H9 (cell line): ENCODE results near the gene MBNL1. TPM values are rescaled to one million over a fixed set of nuclear protein-coding genes. Genes with fewer than 3 reads are reported as not detected.

Source experiments
- DNase-seq: peaks from one replicate; pipeline ENCODE4 v3.0.0-alpha.2; 2017
- H2AFZ ChIP-seq: one replicate; pipeline ENCODE4 v1.6.1; 2013; ENCODE audit warnings: mild to moderate bottlenecking, low read length, control low read depth, moderate library complexity
- H2AK5ac ChIP-seq: 2 replicates; pipeline ENCODE4 v1.6.1; 2013; ENCODE audit warnings: low read length, control low read depth, mixed read lengths; ENCODE audit not compliant: insufficient read length
- H2BK120ac ChIP-seq: one replicate; pipeline ENCODE4 v1.6.1; 2013; ENCODE audit warnings: low read depth, mild to moderate bottlenecking, low read length, control low read depth, inconsistent platforms; ENCODE audit not compliant: poor library complexity, severe bottlenecking
- H2BK12ac ChIP-seq: 2 replicates; pipeline ENCODE4 v1.6.1; 2013; ENCODE audit warnings: low read length, control low read depth, mixed read lengths, low read depth; ENCODE audit not compliant: insufficient read length
- H2BK15ac ChIP-seq: 2 replicates; pipeline ENCODE4 v1.6.1; 2013; ENCODE audit warnings: low read depth, low read length, control low read depth
- H2BK20ac ChIP-seq: one replicate; pipeline ENCODE4 v1.6.1; 2013; ENCODE audit warnings: low read depth, mild to moderate bottlenecking, low read length, control low read depth, inconsistent platforms; ENCODE audit not compliant: poor library complexity, severe bottlenecking
- H2BK5ac ChIP-seq: 2 replicates; pipeline ENCODE4 v1.6.1; 2013; ENCODE audit warnings: low read length, control low read depth, mixed read lengths; ENCODE audit not compliant: insufficient read length
- H3K14ac ChIP-seq: 2 replicates; pipeline ENCODE4 v1.6.1; 2013; ENCODE audit warnings: low read length, control low read depth; ENCODE audit not compliant: insufficient read depth
- H3K18ac ChIP-seq: 2 replicates; pipeline ENCODE4 v1.6.1; 2013; ENCODE audit warnings: low read depth, mild to moderate bottlenecking, mixed read lengths, low read length, control low read depth; ENCODE audit not compliant: insufficient read length
- H3K23ac ChIP-seq: 2 replicates; pipeline ENCODE4 v1.6.1; 2013; ENCODE audit warnings: low read length, control low read depth, mixed read lengths, low read depth; ENCODE audit not compliant: insufficient read length
- H3K23me2 ChIP-seq: 2 replicates; pipeline ENCODE4 v1.6.1; 2013; ENCODE audit warnings: low read depth, mild to moderate bottlenecking, mixed read lengths, low read length, control low read depth; ENCODE audit not compliant: insufficient read length, poor library complexity, severe bottlenecking
- H3K27ac ChIP-seq: 2 replicates; pipeline ENCODE4 v1.5.1; 2013; ENCODE audit warnings: low read length, control low read depth, mixed read lengths, low read depth; ENCODE audit not compliant: insufficient read length
- H3K27me3 ChIP-seq: 2 replicates; pipeline ENCODE4 v1.6.1; 2013; ENCODE audit warnings: low read length, control low read depth, inconsistent platforms; ENCODE audit not compliant: insufficient read depth
- H3K4ac ChIP-seq: 2 replicates; pipeline ENCODE4 v1.6.1; 2013; ENCODE audit warnings: low read depth, mild to moderate bottlenecking, control low read depth, inconsistent platforms, low read length, moderate library complexity
- H3K4me1 ChIP-seq: 2 replicates; pipeline ENCODE4 v1.6.1; 2013; ENCODE audit warnings: low read length, control low read depth, inconsistent platforms; ENCODE audit not compliant: insufficient read depth
- H3K4me2 ChIP-seq: 2 replicates; pipeline ENCODE4 v1.6.1; 2013; ENCODE audit warnings: low read length, control low read depth, mixed read lengths; ENCODE audit not compliant: insufficient read length, insufficient read depth
- H3K56ac ChIP-seq: 2 replicates; pipeline ENCODE4 v1.6.1; 2013; ENCODE audit warnings: low read depth, mild to moderate bottlenecking, mixed read lengths, low read length, control low read depth; ENCODE audit not compliant: insufficient read length
- H3K79me1 ChIP-seq: 2 replicates; pipeline ENCODE4 v1.6.1; 2013; ENCODE audit warnings: low read depth, mild to moderate bottlenecking, moderate library complexity, low read length, control low read depth, inconsistent platforms; ENCODE audit not compliant: insufficient read depth, poor library complexity, severe bottlenecking
- H3K79me2 ChIP-seq: 2 replicates; pipeline ENCODE4 v1.6.1; 2013; ENCODE audit warnings: low read length, control low read depth, inconsistent platforms; ENCODE audit not compliant: insufficient read depth
- H3K9ac ChIP-seq: 2 replicates; pipeline ENCODE4 v1.6.1; 2013; ENCODE audit warnings: low read length, control low read depth, mixed read lengths; ENCODE audit not compliant: insufficient read length; ENCODE audit errors: extremely low read depth
- H3K9me3 ChIP-seq: one replicate; pipeline ENCODE4 v1.6.1; 2013; ENCODE audit warnings: low read depth, low read length, inconsistent platforms; ENCODE audit not compliant: control insufficient read depth
- H3T11ph ChIP-seq: one replicate; pipeline ENCODE4 v1.6.1; 2013; ENCODE audit warnings: mild to moderate bottlenecking, low read length, control low read depth, inconsistent platforms
- H4K20me1 ChIP-seq: one replicate; pipeline ENCODE4 v1.6.1; 2013; ENCODE audit not compliant: control insufficient read depth, insufficient read length, insufficient read depth
- H4K5ac ChIP-seq: 2 replicates; pipeline ENCODE4 v1.6.1; 2013; ENCODE audit warnings: low read depth, mild to moderate bottlenecking, mixed read lengths, low read length, control low read depth; ENCODE audit not compliant: insufficient read length
- H4K8ac ChIP-seq: replicated peaks from 2 replicates; pipeline ENCODE4 v1.6.1; 2013; ENCODE audit warnings: low read length, control low read depth, mixed read lengths, low read depth; ENCODE audit not compliant: insufficient read length
- H4K91ac ChIP-seq: 2 replicates; pipeline ENCODE4 v1.6.1; 2013; ENCODE audit warnings: low read depth, mild to moderate bottlenecking, moderate library complexity, mixed read lengths, low read length, control low read depth; ENCODE audit not compliant: insufficient read length
- H3K27ac Mint-ChIP-seq, 3 experiments: 2 replicates in 2 of 3; 3 replicates in 1 of 3; pipeline ENCODE4 v1.8.0; 2020 to 2021; ENCODE audit warnings: mixed read lengths in 3 of 3, mild to moderate bottlenecking in 1 of 3, moderate library complexity in 1 of 3
- H3K27me3 Mint-ChIP-seq: 2 replicates; pipeline ENCODE4 v1.8.0; 2021; ENCODE audit warnings: low read depth, mild to moderate bottlenecking, moderate library complexity, mixed read lengths
- H3K36me3 Mint-ChIP-seq, 3 experiments: 2 replicates in 2 of 3; 3 replicates in 1 of 3; pipeline ENCODE4 v1.8.0; 2020 to 2021; ENCODE audit warnings: low read depth in 3 of 3, mixed read lengths in 3 of 3; ENCODE audit not compliant: insufficient read depth in 1 of 3
- H3K4me1 Mint-ChIP-seq, 2 experiments: 2 replicates each; pipeline ENCODE4 v1.8.0; 2020; ENCODE audit warnings: mixed read lengths in 2 of 2
- H3K4me3 Mint-ChIP-seq, 2 experiments: 2 replicates in 1 of 2; 3 replicates in 1 of 2; pipeline ENCODE4 v1.8.0; 2020 to 2021; ENCODE audit warnings: mild to moderate bottlenecking in 2 of 2, mixed read lengths in 2 of 2, moderate library complexity in 1 of 2
- H3K9me3 Mint-ChIP-seq, 2 experiments: 2 replicates in 1 of 2; 3 replicates in 1 of 2; pipeline ENCODE4 v1.8.0; 2020; ENCODE audit warnings: mild to moderate bottlenecking in 2 of 2, mixed read lengths in 2 of 2, moderate library complexity in 1 of 2
- CTCF ChIP-seq: fragments of 200-600 bp; sonication (generic); conservative IDR thresholded peaks from 3 replicates; pipeline ENCODE4 v1.8.0; 2021; ENCODE audit warnings: antibody characterized with exemption, mild to moderate bottlenecking
- WGBS: extraction: QIAGEN DNeasy Blood & Tissue Kit; methylation state at CpG from one replicate; pipeline ENCODE4 v1.1.7; 2013; ENCODE audit warnings: missing lambda C conversion rate, low lambda C conversion rate, mixed read lengths; ENCODE audit not compliant: insufficient read length; ENCODE audit errors: extremely low coverage; 5-methylcytosine and 5-hydroxymethylcytosine counted together
- total RNA-seq: library from RNA; stranded (reverse); gene quantifications from 2 replicates; pipeline ENCODE4 v1.2.1, GENCODE V29; 2021

The MBNL1 gene
- total RNA-seq, 1 experiment from 2014 or later: 14.9 TPM

- H4K20me1 ChIP-seq: no peaks in the 10 kb centered on the region
- no peak overlapping the region for H2BK15ac ChIP-seq
- no peak overlapping the region for H2AFZ ChIP-seq
- H4K8ac ChIP-seq: no peak overlapping the region
- H2BK5ac ChIP-seq: no peak overlapping the region
- H3K18ac ChIP-seq: no peak overlapping the region
- H3K9me3 ChIP-seq: no peaks in the 10 kb centered on the region
- H3K23me2 ChIP-seq: no peaks in the 10 kb centered on the region
- H2BK120ac ChIP-seq: no peak overlapping the region
- H3K27ac Mint-ChIP-seq: no peak overlapping the region
- no peak overlapping the region for H3K4me2 ChIP-seq
- no peaks in the 10 kb centered on the region for H3K36me3 Mint-ChIP-seq
- no peaks in the 10 kb centered on the region for H3K79me2 ChIP-seq
- H3T11ph ChIP-seq: no peak overlapping the region
- H4K5ac ChIP-seq: no peak overlapping the region
- H3K4ac ChIP-seq: no peak overlapping the region
- no peak overlapping the region for H3K27ac ChIP-seq
- H2BK12ac ChIP-seq: no peak overlapping the region
- H3K9me3 Mint-ChIP-seq: no peaks in the 10 kb centered on the region
- WGBS: no CpG with 5 or more reads among the region's 7 CpGs
- H3K27me3 ChIP-seq: no peaks in the 10 kb centered on the region
- no peak overlapping the region for H3K4me3 Mint-ChIP-seq
- H3K14ac ChIP-seq: no peak overlapping the region
- H3K56ac ChIP-seq: no peak overlapping the region
- no peak for DNase-seq
- no peak for TF ChIP-seq CTCF
- no peaks in the 10 kb centered on the region for H3K27me3 Mint-ChIP-seq
- H3K79me1 ChIP-seq: no peaks in the 10 kb centered on the region
- H3K4me1 ChIP-seq: no peaks in the 10 kb centered on the region
- H3K9ac ChIP-seq: no peak overlapping the region
- peaks cover 9 to 10% of the 10 kb centered on the region in 2 experiments for H3K4me1 Mint-ChIP-seq
- no peak overlapping the region for H3K23ac ChIP-seq
- H2AK5ac ChIP-seq: no peak overlapping the region
- H2BK20ac ChIP-seq: no peak overlapping the region
- H4K91ac ChIP-seq: no peak overlapping the region
Measured at GRCh38 chr3:152258448-152259393, 10.0 kb upstream of the MBNL1 start.
